SJCRH30 (cell line): Measurements from ENCODE around the gene SHPK. TPM values are rescaled to one million over a fixed set of nuclear protein-coding genes. Genes with fewer than 3 reads are reported as not detected.

ENCODE experiments used
- DNase-seq, 2 experiments: peaks; one replicate each; pipeline ENCODE4 v3.0.0-alpha.2; 2015 to 2020
- H3K27ac ChIP-seq: fragments of 250-450 bp; sonication (Bioruptor Pico); 2 replicates; pipeline ENCODE4 v1.5.1; 2020; ENCODE audit warnings: mild to moderate bottlenecking, moderate library complexity
- H3K27me3 ChIP-seq: fragments of 250-450 bp; sonication (Bioruptor Pico); 2 replicates; pipeline ENCODE4 v1.5.1; 2020; ENCODE audit warnings: mild to moderate bottlenecking, moderate library complexity
- H3K36me3 ChIP-seq: fragments of 250-450 bp; sonication (Bioruptor Pico); 2 replicates; pipeline ENCODE4 v1.5.1; 2020; ENCODE audit warnings: mild to moderate bottlenecking, moderate library complexity
- H3K4me1 ChIP-seq: fragments of 250-450 bp; sonication (Bioruptor Pico); 2 replicates; pipeline ENCODE4 v1.5.1; 2020; ENCODE audit warnings: mild to moderate bottlenecking, moderate library complexity
- H3K4me3 ChIP-seq: fragments of 250-450 bp; sonication (Bioruptor Pico); 2 replicates; pipeline ENCODE4 v1.5.1; 2020; ENCODE audit warnings: mild to moderate bottlenecking, moderate library complexity
- H3K9me3 ChIP-seq: fragments of 250-450 bp; sonication (Bioruptor Pico); replicated peaks from 2 replicates; pipeline ENCODE4 v1.5.1; 2020; ENCODE audit warnings: mild to moderate bottlenecking, moderate library complexity
- total RNA-seq: library from RNA; depleted of rRNA; stranded (reverse); fragments of >200 nt; shearing (Covaris generic); gene quantifications from 2 replicates; pipeline ENCODE4 v1.2.3, GENCODE V29; 2014

The SHPK gene
- total RNA-seq, 1 experiment from 2014 or later, result 12.4 TPM

GRCh38 chr17:3647769-3648555 is 11.9 kb upstream of the SHPK start:
- H3K9me3 ChIP-seq, result no peaks in the 10 kb centered on the region
- peak; percentile 27 to 35 for DNase-seq
- H3K36me3 ChIP-seq, result no peaks in the 10 kb centered on the region
- no peak overlapping the region for H3K4me3 ChIP-seq
- no peaks in the 10 kb centered on the region for H3K4me1 ChIP-seq
- H3K27me3 ChIP-seq, result no peaks in the 10 kb centered on the region
- H3K27ac ChIP-seq, result no peak overlapping the region

- Histone ChIP-seq H3K9me3 (no peaks in the 10 kb centered on the region), H3K36me3 (no peaks in the 10 kb centered on the region), H3K4me3 (no peak overlapping the region), H3K4me1 (no peaks in the 10 kb centered on the region), H3K27me3 (no peaks in the 10 kb centered on the region), H3K27ac (no peak overlapping the region)
- no peak for DNase-seq
Observed at GRCh38 chr17:3647251-3647650, 11.2 kb upstream of the SHPK start.

- no peak overlapping the region for H3K4me3 ChIP-seq
- no peak overlapping the region for H3K27ac ChIP-seq
- no peak for DNase-seq
- H3K27me3 ChIP-seq, result no peaks in the 10 kb centered on the region
- H3K36me3 ChIP-seq, result no peaks in the 10 kb centered on the region
- H3K9me3 ChIP-seq, result no peaks in the 10 kb centered on the region
- no peaks in the 10 kb centered on the region for H3K4me1 ChIP-seq
Observed at GRCh38 chr17:3645310-3645709, 9.3 kb upstream of the SHPK start.

GRCh38 chr17:3643889-3644349 is 7.9 kb upstream of the SHPK start:
- H3K4me3 ChIP-seq, result no peak overlapping the region
- no peaks in the 10 kb centered on the region for H3K4me1 ChIP-seq
- H3K36me3 ChIP-seq, result no peaks in the 10 kb centered on the region
- H3K9me3 ChIP-seq, result no peaks in the 10 kb centered on the region
- DNase-seq, result no peak
- H3K27ac ChIP-seq, result no peak overlapping the region
- no peaks in the 10 kb centered on the region for H3K27me3 ChIP-seq

- Histone ChIP-seq H3K9me3 (no peaks in the 10 kb centered on the region), H3K27ac (no peak overlapping the region), H3K4me1 (no peaks in the 10 kb centered on the region), H3K4me3 (no peak overlapping the region), H3K27me3 (no peaks in the 10 kb centered on the region), H3K36me3 (no peaks in the 10 kb centered on the region)
- no peak for DNase-seq
Observed at GRCh38 chr17:3641717-3642486, 5.9 kb upstream of the SHPK start.

- Histone ChIP-seq H3K36me3 (no peaks in the 10 kb centered on the region), H3K4me1 (no peaks in the 10 kb centered on the region)
Observed at GRCh38 chr17:3641014-3641413, 5.0 kb upstream of the SHPK start.

GRCh38 chr17:3639981-3640596 is 4.0 kb upstream of the SHPK start:
- no peak overlapping the region for H3K4me3 ChIP-seq
- H3K36me3 ChIP-seq, result no peaks in the 10 kb centered on the region
- no peaks in the 10 kb centered on the region for H3K27me3 ChIP-seq
- DNase-seq, result no peak
- H3K27ac ChIP-seq, result no peak overlapping the region
- H3K9me3 ChIP-seq, result no peaks in the 10 kb centered on the region
- H3K4me1 ChIP-seq, result no peaks in the 10 kb centered on the region

More at GRCh38 chr17:3641014-3641413, 5.0 kb upstream of the SHPK start:
- no peaks in the 10 kb centered on the region for H3K27me3 ChIP-seq
- no peak overlapping the region for H3K4me3 ChIP-seq
- H3K27ac ChIP-seq, result no peak overlapping the region
- no peaks in the 10 kb centered on the region for H3K9me3 ChIP-seq
- no peak for DNase-seq

- no peak for DNase-seq
- Histone ChIP-seq H3K27me3 (no peaks in the 10 kb centered on the region), H3K9me3 (no peaks in the 10 kb centered on the region), H3K4me1 (no peaks in the 10 kb centered on the region; the same call in 1 of the 2 replicates), H3K36me3 (no peaks in the 10 kb centered on the region), H3K4me3 (peak overlapping the region; percentile 80), H3K27ac (peak overlapping the region; percentile 94)
Observed at GRCh38 chr17:3636908-3637373, 891 bp upstream of the SHPK start.

- peak; percentile 29 to 50 for DNase-seq
- H3K27me3 ChIP-seq, result no peaks in the 10 kb centered on the region
- H3K4me1 ChIP-seq, result no peaks in the 10 kb centered on the region; the same call in 1 of the 2 replicates
- peak overlapping the region; percentile 80 for H3K4me3 ChIP-seq
- H3K9me3 ChIP-seq, result no peaks in the 10 kb centered on the region
- H3K36me3 ChIP-seq, result no peaks in the 10 kb centered on the region
- H3K27ac ChIP-seq, result peak overlapping the region; percentile 94
Observed at GRCh38 chr17:3635474-3636153, 436 bp downstream of the SHPK start.

- H3K4me3 ChIP-seq, result no peak overlapping the region
- DNase-seq, result no peak
- no peaks in the 10 kb centered on the region for H3K27me3 ChIP-seq
- peaks cover 7% of the 10 kb centered on the region for H3K36me3 ChIP-seq
- H3K27ac ChIP-seq, result no peak overlapping the region
- no peaks in the 10 kb centered on the region for H3K9me3 ChIP-seq
- no peaks in the 10 kb centered on the region; the same call in 1 of the 2 replicates for H3K4me1 ChIP-seq
Observed at GRCh38 chr17:3632287-3632686, 3.8 kb downstream of the SHPK start.

- Histone ChIP-seq H3K4me3 (no peak overlapping the region), H3K36me3 (peaks cover 7% of the 10 kb centered on the region), H3K4me1 (no peaks in the 10 kb centered on the region; the same call in 1 of the 2 replicates), H3K27me3 (no peaks in the 10 kb centered on the region), H3K27ac (no peak overlapping the region), H3K9me3 (no peaks in the 10 kb centered on the region)
- no peak for DNase-seq
Observed at GRCh38 chr17:3630781-3631180, 5.3 kb downstream of the SHPK start.

- Histone ChIP-seq H3K4me3 (no peak overlapping the region), H3K27ac (no peak overlapping the region), H3K4me1 (no peaks in the 10 kb centered on the region), H3K36me3 (peaks cover 16% of the 10 kb centered on the region), H3K9me3 (no peaks in the 10 kb centered on the region), H3K27me3 (no peaks in the 10 kb centered on the region)
- no peak for DNase-seq
Observed at GRCh38 chr17:3627769-3628167, 8.3 kb downstream of the SHPK start.

- Histone ChIP-seq H3K4me3 (no peak overlapping the region), H3K4me1 (no peaks in the 10 kb centered on the region), H3K9me3 (no peaks in the 10 kb centered on the region), H3K36me3 (peaks cover 16% of the 10 kb centered on the region), H3K27me3 (no peaks in the 10 kb centered on the region), H3K27ac (no peak overlapping the region)
- DNase-seq, result no peak
Observed at GRCh38 chr17:3626831-3627768, 8.9 kb downstream of the SHPK start.
